GM19468 (cell line): Measurements from ENCODE around the gene TMEM144.
A peak's percentile ranks its signal among the peaks of the same experiment; 100 is the strongest.

Source experiments
- ATAC-seq: cut with Tn5 transposase; IDR thresholded peaks from one replicate; pipeline ENCODE4 v1.9.1; 2021; ENCODE audit warnings: mild to moderate bottlenecking, moderate library complexity, moderate number of reproducible peaks; ENCODE audit not compliant: unreplicated experiment; ENCODE audit errors: extremely low read depth

Gene TMEM144

DNA sequence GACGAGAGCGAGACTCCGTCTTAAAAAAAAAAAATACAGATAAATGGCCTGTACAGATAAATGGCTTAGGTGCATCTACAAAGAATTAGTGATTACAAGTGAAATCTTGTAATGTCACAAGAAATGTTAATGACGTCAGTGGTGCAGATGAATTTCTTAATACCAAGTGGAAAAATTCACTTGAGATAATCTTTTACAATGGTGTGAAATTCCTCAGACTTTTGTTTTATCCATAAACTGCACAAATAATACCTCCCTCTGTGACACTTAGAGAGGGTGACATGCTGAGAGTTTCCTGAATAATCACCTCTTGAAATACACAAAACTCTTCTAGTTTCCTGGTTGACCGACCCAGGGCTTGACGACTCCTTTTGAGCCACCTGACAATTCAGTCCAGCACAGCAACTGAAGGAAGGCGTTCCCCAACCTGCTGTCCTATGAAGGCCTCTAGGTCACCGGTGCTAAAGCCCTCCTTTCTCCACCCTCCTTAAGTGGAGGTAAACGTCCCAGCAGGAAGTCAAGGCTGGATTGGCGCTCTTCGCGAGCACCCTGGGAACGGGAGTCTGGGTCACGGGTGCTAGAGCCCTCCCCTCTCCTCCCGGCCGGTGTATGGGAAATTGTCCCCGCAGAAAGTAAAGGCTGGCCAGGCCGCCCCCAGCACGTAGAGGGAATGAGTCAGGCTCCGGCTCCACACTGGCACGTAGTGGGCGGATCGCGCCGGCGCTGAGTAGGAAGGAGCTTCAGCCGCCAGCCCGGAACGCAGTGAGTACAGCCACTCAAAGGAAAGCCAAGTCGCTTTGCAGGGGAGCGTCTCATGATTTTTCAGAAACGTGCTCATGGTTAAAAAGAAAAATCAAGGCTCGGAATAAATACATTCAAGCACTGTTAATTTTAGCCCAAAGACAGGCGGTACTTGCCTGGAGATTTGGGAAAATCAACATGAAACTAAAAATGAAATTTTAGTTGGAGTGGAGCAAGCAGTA lies at the start of gene TMEM144:
TSS of gene TMEM144 (plus strand) at position 662 of the 983 bp plus-strand sequence. CDS start 2,182 bp downstream, outside the sequence.
- peak; percentile 94 for ATAC-seq

GRCh38 chr4:158161551-158162354 lies 48.5 kb upstream of the TMEM144 start:
- no peak for ATAC-seq

DNA sequence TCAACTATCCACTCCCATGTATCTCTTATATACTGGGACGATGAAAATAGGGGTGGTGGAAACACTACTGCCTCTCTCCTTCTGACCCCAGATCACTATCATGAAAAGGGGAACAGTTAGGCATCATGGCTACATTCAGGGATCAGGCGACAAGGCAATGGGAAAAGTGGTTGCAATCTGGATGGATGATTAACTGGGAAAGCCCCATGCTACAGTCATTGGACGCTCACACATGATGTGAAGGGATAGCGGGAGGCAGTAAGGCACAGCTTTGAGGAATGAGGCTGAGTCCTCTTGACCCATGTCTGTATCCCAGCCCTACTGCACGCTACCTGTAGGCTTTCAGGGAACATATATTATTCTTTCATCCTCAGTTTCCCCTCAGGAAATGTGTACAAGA lies 47.7 kb upstream of the TMEM144 start:
- ATAC-seq: no peak

GRCh38 chr4:158163941-158164767 lies 46.1 kb upstream of the TMEM144 start:
- no peak for ATAC-seq

- no peak for ATAC-seq
Measured at GRCh38 chr4:158164768-158165213, 45.5 kb upstream of the TMEM144 start.

GRCh38 chr4:158166701-158167100 lies 43.6 kb upstream of the TMEM144 start:
- no peak for ATAC-seq

DNA sequence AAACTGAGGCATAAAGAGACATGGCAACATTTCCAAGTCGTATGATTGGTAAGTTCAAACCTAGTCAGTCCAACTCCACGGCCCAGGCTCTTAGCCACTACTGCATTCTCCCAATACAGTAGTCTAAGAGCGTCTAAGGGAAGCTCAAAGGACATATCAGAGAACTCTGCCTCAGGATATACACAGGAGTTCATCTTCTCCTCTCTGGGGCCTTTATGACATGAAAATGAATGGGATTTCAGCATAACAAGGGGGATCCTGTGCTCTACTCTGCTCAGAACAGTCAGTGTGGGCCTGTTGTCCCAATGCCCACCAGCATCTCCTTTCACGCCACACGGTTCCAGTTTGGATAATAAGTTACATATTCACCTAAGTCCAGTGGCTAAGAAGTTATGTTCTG lies 41.7 kb upstream of the TMEM144 start:
- ATAC-seq: no peak

DNA sequence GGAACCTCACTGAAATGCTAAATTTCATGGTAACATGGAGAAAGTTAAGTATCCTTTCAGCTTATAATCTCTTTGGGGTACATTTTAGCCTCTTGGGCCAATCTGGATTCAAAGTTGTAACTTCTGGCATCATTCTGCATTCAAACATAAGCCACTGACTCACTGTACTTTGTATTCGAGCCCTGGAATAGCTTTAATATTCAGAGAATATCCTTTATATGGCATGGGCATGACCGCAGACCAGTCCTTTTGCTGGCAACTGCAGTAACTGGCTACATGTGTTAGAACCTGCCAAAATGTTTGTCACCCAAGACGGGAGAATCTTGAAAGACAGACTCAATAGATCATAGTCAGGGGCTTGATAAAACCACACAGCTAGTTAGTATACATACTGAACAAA lies 40.8 kb upstream of the TMEM144 start:
- no peak for ATAC-seq

GRCh38 chr4:158169931-158170690 lies 40.2 kb upstream of the TMEM144 start:
- no peak for ATAC-seq

DNA sequence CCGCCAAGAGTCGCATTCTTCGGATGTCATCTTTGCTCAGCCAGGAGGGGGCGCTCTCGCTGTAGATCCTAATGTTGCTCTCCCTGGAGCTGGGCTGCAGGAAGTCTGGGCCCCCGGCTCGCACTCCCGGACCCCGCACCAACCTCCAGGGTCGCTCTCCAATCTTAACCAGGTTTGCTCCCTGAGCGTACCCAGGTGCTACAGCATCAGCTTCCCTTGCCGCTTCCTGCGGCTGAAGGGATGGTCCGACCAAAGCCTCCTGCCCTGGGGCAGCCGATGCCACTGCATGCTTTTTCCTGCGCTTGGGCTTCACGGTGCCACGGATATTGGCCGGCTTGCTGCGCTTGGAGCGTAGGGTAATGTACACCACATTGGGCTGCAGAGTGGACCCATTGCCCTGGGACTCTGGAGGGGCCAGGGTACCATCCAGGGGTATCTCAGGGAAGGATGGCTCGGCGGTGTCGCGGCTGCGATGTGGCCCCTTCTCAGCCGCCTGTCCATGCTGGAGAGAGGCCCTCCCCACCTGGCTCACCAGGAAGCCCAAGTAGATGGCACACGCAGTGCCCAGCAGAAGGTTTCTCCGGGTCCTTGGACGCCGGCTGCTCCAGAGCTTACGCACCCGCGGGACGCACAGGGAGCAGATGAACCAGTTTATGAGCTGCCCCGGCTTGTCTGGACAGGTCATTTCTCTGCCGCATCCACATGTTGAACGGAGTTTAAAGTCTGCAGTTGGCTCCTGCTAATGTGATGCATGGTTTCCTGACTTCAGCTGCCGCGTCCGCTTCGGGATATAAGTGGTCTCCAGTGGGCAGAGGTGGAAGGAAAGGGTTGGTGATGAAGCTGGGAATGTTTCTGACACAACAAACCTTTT lies 39.4 kb upstream of the TMEM144 start:
- ATAC-seq: no peak

GRCh38 chr4:158172261-158173258 lies 37.7 kb upstream of the TMEM144 start, which contains the start of gene GASK1B:
GASK1B (minus strand) TSS chr4:158173025; CDS start chr4:158171375, 1,650 bp downstream.
- ATAC-seq: no peak

DNA sequence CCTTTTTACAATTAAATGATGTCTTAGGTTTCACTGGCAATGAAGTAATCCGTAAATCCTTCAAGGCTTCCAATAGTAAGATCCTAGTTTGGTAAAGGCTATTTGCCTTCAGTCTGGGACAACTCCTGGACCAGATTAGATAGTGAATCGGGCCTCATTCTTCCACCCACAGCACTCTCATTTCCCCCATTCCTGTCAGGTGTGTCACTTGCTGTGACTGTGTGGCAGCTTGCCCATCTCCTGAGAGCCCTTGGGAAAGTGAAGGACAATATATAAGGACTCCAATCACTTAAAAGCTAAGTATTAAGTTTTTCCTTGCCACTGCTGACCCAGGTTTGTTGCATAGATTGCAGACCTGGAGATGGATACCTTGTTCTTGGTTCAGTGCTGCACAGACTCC lies 34.2 kb upstream of the TMEM144 start:
- ATAC-seq: no peak

DNA sequence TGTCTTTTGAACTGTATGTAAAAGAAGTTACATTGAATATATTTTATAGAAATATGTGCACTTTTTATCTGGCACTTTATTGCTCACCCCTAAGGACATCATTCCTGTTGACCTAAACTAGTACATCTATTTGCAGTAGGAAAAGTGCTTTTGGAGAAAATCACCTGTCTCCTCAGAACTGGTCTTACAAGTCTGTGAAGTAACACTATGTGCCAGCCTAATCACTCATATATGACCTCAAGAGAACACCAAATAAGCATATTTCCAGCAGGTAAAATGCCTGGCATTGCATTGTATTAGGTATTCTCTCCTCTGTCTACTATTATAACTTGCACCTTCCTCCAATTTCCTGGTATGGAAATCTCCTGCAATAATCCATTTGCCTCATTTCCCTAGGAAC lies 33.5 kb upstream of the TMEM144 start:
- no peak for ATAC-seq

- ATAC-seq: no peak
Measured at GRCh38 chr4:158179465-158179864, 30.8 kb upstream of the TMEM144 start.

DNA sequence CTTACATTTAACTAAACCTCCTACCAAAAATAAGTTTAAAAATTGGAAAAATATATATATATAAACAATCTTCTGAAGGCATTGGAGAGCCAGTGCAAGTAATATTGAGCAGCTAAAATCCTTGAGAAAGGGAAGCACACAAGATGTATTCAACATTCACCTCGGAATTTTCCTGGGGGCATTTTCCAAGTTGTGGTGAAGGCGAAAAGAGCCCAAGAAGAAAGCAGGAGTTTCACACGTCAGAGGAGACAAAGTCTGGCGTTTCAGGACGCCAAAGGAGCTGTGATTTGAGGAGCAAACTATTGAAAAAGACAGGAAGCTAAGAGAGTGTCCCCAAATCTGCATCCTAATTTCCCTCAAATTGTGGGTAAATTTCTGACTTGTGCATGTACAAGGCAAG lies 28.4 kb upstream of the TMEM144 start:
- ATAC-seq: no peak

DNA sequence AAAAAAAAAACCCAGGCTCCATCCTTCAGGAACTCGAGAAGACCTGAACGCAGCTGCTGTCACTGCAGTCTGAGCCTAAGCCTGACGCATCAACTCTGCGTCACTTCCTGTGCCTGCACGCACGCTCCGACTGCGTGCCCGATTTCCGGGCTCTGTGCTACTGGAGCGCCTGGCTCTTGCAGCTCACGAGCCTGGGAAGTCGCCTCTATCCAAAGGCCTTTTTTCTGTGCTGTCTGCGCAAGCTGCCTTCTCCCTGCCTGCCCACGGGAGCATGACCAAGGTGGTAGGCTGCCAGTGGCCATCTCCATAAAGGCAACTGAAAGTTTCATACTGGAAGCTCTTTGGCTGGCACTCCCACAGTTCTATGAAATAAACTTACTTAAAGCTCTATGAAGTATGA lies 27.6 kb upstream of the TMEM144 start:
- ATAC-seq: no peak

DNA sequence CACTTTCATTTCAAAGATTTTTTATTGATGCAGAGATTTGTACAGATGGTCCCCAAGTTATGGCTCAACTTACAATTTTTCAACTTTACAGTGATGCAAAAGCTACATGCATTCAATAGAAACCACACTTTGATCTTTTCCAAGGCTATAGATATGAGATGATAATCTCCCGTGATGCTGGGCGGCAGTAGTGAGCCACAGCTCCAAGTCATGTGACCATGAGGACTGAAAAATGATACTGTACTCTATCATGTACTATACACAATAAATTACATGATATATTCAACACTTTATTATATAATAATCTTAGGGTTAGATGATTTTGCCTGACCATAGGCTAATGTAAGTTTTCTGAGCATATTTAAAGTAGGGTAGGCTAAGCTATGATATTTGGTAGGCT lies 23.5 kb upstream of the TMEM144 start:
- no peak for ATAC-seq
